Fibroblast of lung (primary cell): ENCODE results near the gene CEP41.

ENCODE experiments used
- CTCF ChIP-seq, 2 donors: IDR thresholded peaks in 1 of 2; conservative IDR thresholded peaks in 1 of 2; 1 replicate in 1 of 2; 2 replicates in 1 of 2; pipeline ENCODE4 v1.5.1; 2011 to 2012; ENCODE audit warnings: low read length in 2 of 2, control low read depth in 1 of 2, inconsistent platforms in 1 of 2, low read depth in 1 of 2, mild to moderate bottlenecking in 1 of 2
- EZH2 ChIP-seq: IDR thresholded peaks from 2 replicates; pipeline ENCODE4 v1.5.1; 2012; ENCODE audit warnings: low read length, control low read depth, mild to moderate bottlenecking; ENCODE audit errors: missing control alignments

DNA sequence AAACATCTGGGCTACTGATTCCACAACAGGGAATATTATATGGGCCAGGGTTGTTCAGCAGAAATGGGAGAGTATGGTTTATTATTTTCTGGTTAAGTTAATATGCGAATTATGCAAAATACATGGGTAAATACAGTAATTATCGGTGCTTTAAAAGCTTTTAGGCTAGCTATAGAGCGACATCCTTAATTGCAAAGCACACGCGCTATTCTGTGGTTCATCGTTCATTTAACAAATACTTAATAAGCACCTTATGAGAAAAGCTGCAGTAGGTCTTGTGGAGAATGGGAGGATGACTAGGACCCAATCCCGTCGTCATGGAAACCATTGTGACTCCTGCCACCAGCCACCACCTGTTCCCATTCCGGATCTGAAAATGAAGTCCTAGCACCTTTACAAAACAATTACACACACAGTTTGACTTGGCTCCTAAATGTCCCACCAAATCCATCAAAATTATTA lies 623 bp upstream of the CEP41 start:
- TF ChIP-seq CTCF (conservative IDR thresholded peaks at IDR 0.05 in 1 of 2, IDR thresholded peaks at IDR 0.05 in 1 of 2; ENCODE audit: low read depth in 1 of 2, low read length in 2 of 2) (no peak), EZH2 (no peak)
